HL-60 (cell line): ENCODE data around the gene BRWD1.

Experiments
- DNase-seq, 2 experiments: peaks; one replicate each; pipeline ENCODE4 v3.0.0-alpha.2; 2010 to 2020; ENCODE audit warnings: low read depth in 1 of 2, low spot score in 1 of 2
- H3K27ac ChIP-seq: fragments of 250-450 bp; sonication (Bioruptor Pico); replicated peaks from 2 replicates; pipeline ENCODE4 v1.5.1; 2020; ENCODE audit warnings: mild to moderate bottlenecking, moderate library complexity
- H3K27me3 ChIP-seq: fragments of 250-450 bp; sonication (Bioruptor Pico); 2 replicates; pipeline ENCODE4 v1.5.1; 2021; ENCODE audit warnings: mild to moderate bottlenecking, moderate library complexity; ENCODE audit not compliant: insufficient read depth, poor library complexity, severe bottlenecking
- H3K4me3 ChIP-seq: replicated peaks from 2 replicates; pipeline ENCODE4 v1.5.1; 2011; ENCODE audit warnings: mild to moderate bottlenecking, control low read depth, low read length; ENCODE audit not compliant: insufficient read depth
- GABPA ChIP-seq: IDR thresholded peaks from 2 replicates; pipeline ENCODE4 v1.6.1; 2012; ENCODE audit warnings: low read depth
- POLR2AphosphoS5 ChIP-seq: IDR thresholded peaks from 2 replicates; pipeline ENCODE4 v1.6.1; 2012; ENCODE audit warnings: low read depth
- SPI1 ChIP-seq: IDR thresholded peaks from 2 replicates; pipeline ENCODE4 v1.6.1; 2012; ENCODE audit warnings: low read depth, mild to moderate bottlenecking, borderline replicate concordance
- TF ChIP-seq, protein P1 (sequence below): IDR thresholded peaks from one replicate; pipeline ENCODE4 v1.5.1; 2011; ENCODE audit warnings: low read length, control low read depth, inconsistent platforms; ENCODE audit not compliant: insufficient read depth
- TF ChIP-seq, protein P2 (sequence below): IDR thresholded peaks from 2 replicates; pipeline ENCODE4 v1.6.1; 2012; ENCODE audit warnings: low read depth; ENCODE audit not compliant: insufficient replicate concordance

The BRWD1 gene

DNA sequence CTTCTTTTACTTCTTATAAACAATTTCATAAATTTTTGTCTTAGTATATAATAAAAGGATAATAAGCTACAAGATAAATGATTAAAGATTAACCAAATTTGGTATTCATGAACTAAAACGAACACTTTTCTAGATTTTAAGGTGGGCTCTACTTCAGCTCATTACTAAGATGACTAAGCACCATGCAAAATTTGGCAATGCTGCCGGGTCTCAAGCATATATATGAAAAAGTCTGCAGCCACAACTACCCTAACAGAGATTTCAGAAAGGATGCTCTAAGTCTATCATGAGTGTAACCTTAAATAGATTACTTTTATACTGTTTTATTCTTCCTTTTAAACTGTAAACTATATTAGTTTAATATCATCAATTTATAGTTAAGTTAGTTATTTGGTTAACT, 47.8 kb downstream of the BRWD1 start:
- TF ChIP-seq, protein P1, sequence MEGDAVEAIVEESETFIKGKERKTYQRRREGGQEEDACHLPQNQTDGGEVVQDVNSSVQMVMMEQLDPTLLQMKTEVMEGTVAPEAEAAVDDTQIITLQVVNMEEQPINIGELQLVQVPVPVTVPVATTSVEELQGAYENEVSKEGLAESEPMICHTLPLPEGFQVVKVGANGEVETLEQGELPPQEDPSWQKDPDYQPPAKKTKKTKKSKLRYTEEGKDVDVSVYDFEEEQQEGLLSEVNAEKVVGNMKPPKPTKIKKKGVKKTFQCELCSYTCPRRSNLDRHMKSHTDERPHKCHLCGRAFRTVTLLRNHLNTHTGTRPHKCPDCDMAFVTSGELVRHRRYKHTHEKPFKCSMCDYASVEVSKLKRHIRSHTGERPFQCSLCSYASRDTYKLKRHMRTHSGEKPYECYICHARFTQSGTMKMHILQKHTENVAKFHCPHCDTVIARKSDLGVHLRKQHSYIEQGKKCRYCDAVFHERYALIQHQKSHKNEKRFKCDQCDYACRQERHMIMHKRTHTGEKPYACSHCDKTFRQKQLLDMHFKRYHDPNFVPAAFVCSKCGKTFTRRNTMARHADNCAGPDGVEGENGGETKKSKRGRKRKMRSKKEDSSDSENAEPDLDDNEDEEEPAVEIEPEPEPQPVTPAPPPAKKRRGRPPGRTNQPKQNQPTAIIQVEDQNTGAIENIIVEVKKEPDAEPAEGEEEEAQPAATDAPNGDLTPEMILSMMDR, result no peak
- TF ChIP-seq SPI1, result no peak
- H3K27ac ChIP-seq, result no peak overlapping the region
- no peak for DNase-seq

DNA sequence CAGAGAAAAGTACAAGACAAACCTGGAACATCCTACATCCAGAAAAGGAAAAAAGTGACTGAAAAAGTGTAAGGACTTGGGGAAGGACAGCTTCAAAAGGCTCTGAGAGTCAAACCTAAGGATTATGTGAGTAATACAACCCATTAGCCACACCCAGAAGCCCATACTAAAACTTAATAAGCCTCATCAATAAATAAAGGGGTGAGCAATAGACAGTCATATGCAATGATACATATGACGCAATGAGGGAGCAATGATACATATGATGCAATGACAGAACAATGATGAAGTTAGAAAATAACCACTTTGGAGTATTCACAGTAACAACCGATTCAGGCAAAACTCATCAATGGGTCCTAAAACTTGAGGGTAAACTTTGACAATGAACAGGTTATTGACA, 50.1 kb downstream of the BRWD1 start:
- H3K27me3 ChIP-seq, result no peaks in the 10 kb centered on the region
- DNase-seq, result no peak
- H3K4me3 ChIP-seq, result no peak overlapping the region
- TF ChIP-seq SPI1 (no peak), POLR2AphosphoS5 (no peak), GABPA (no peak)
- TF ChIP-seq, protein P1, result no peak
- TF ChIP-seq, protein P2, sequence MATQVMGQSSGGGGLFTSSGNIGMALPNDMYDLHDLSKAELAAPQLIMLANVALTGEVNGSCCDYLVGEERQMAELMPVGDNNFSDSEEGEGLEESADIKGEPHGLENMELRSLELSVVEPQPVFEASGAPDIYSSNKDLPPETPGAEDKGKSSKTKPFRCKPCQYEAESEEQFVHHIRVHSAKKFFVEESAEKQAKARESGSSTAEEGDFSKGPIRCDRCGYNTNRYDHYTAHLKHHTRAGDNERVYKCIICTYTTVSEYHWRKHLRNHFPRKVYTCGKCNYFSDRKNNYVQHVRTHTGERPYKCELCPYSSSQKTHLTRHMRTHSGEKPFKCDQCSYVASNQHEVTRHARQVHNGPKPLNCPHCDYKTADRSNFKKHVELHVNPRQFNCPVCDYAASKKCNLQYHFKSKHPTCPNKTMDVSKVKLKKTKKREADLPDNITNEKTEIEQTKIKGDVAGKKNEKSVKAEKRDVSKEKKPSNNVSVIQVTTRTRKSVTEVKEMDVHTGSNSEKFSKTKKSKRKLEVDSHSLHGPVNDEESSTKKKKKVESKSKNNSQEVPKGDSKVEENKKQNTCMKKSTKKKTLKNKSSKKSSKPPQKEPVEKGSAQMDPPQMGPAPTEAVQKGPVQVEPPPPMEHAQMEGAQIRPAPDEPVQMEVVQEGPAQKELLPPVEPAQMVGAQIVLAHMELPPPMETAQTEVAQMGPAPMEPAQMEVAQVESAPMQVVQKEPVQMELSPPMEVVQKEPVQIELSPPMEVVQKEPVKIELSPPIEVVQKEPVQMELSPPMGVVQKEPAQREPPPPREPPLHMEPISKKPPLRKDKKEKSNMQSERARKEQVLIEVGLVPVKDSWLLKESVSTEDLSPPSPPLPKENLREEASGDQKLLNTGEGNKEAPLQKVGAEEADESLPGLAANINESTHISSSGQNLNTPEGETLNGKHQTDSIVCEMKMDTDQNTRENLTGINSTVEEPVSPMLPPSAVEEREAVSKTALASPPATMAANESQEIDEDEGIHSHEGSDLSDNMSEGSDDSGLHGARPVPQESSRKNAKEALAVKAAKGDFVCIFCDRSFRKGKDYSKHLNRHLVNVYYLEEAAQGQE, result no peak
- no peak overlapping the region for H3K27ac ChIP-seq

More for the DNA sequence above, 47.8 kb downstream of the BRWD1 start:
- Histone ChIP-seq H3K4me3 (no peak overlapping the region), H3K27me3 (no peaks in the 10 kb centered on the region)

DNA sequence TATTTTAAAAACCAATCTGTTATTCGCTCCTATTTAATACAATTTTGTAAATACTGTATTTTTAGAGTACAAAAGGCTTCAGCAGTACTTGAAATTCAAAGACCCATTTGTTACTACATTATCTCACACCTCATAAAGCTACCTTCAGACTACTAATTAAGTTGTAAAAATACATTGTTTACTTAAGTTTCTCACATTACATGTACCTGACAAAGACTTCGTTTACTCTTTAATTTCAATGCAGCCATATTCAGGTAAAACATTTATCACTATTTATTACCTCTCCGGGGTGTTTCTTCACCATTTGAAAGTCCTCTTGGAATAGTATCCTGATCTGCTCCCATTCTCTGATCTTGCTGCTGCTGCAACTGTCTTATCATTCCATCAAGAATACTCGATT, 55.2 kb downstream of the BRWD1 start:
- H3K4me3 ChIP-seq, result no peak overlapping the region
- no peaks in the 10 kb centered on the region for H3K27me3 ChIP-seq
- no peak overlapping the region for H3K27ac ChIP-seq
- no peak for DNase-seq
- TF ChIP-seq, protein P2, result no peak
- TF ChIP-seq SPI1, result no peak
- TF ChIP-seq, protein P1, result no peak
- no peak for TF ChIP-seq POLR2AphosphoS5
- no peak for TF ChIP-seq GABPA

DNA sequence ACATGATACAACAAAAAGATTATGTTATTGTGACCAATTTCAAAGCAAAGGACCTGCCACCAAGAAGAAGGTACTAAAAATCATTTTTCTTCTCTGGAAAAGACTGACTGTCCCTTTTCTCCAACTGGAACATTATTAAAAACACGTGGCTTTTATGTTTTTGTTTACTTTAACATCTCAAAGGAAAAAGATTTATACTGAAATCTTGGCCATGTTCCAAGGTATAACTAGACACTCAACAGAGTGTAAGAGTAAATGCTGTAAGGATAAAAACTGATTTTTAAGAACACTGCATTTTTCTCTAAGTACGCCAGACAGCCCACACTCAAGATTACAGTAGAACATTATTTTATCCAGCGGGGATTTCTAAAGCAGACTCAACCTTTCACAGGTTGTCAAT, 62.1 kb downstream of the BRWD1 start:
- TF ChIP-seq, protein P1, result no peak
- TF ChIP-seq POLR2AphosphoS5 (no peak), SPI1 (no peak), GABPA (no peak)
- TF ChIP-seq, protein P2, result no peak
- Histone ChIP-seq H3K27ac (no peak overlapping the region), H3K4me3 (no peak overlapping the region), H3K27me3 (no peaks in the 10 kb centered on the region)
- no peak for DNase-seq
